ENCODE measurements around the gene HSFX3. TPM values are rescaled to one million over a fixed set of nuclear protein-coding genes. Genes with fewer than 3 reads are reported as not detected.
"Not testable (repeated sequence)": the region's sequence is repeated elsewhere in the genome, so short reads cannot be mapped to it uniquely, and the experiment has no call there.

The HSFX3 gene
- total and polyA plus RNA-seq, 2 of the 8 experiments (the other 6 are each of a cell fraction or from before 2014, with no cell fraction given): not detected

DNA sequence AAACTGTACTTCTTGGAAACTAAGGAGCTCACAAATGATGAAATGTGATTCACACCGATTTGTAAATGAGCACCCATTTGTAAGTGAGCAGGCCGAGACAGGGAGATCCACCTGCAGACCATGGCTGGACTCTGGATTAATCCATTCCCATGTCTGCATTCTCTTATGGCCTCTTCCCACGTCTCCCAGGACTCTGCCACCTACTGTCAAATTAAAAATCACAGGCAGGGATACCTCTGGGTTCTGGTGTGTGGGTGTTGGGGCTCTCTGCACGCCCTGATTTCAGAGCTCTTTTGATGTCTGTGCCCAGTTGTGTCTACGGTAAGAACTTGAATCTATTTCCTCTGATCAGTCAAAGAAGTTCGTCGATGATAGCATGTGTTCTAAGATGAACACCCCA is 41.3 kb upstream of the HSFX3 start:
- H3K14ac ChIP-seq (ENCODE audit: insufficient read length); H3K23ac ChIP-seq (ENCODE audit: insufficient read length); H3K4me3 ChIP-seq (ENCODE audit: extremely low read depth in 1 of 4, insufficient read depth in 2 of 4, low read depth in 3 of 4, low read length in 4 of 4); FAIRE-seq; DNase-seq (ENCODE audit: low read depth in 1 of 2, low spot score in 2 of 2); H3K4me2 ChIP-seq (ENCODE audit: insufficient read depth in 1 of 2, low read depth in 2 of 2, low read length in 2 of 2); H3K56ac ChIP-seq (replicated peaks; ENCODE audit: insufficient read length, low read depth, low read length); H3K27ac ChIP-seq (ENCODE audit: low read depth, low read length); H3K18ac ChIP-seq (ENCODE audit: extremely low read depth, low read length); H3K79me2 ChIP-seq (ENCODE audit: control insufficient read depth in 1 of 2, insufficient read depth in 2 of 2, low read length in 2 of 2); H2BK12ac ChIP-seq (ENCODE audit: low read depth, low read length); H4K20me1 ChIP-seq (replicated peaks in 1 of 2; ENCODE audit: control insufficient read depth in 1 of 2, insufficient read depth in 2 of 2, low read length in 2 of 2); H3K4me1 ChIP-seq (replicated peaks in 1 of 4; ENCODE audit: control insufficient read depth in 3 of 4, insufficient read depth in 4 of 4, low read length in 3 of 4); H2BK5ac ChIP-seq (ENCODE audit: low read depth, low read length); CTCF ChIA-PET (ENCODE audit: partially characterized antibody); H4K91ac ChIP-seq (replicated peaks; ENCODE audit: insufficient read length, low read length); H3K9ac ChIP-seq (replicated peaks in 1 of 4; ENCODE audit: extremely low read depth in 1 of 4, low read depth in 3 of 4, low read length in 3 of 4); H2AFZ ChIP-seq (ENCODE audit: low read length); H2BK120ac ChIP-seq (replicated peaks; ENCODE audit: low read depth, low read length); H3K36me3 ChIP-seq (ENCODE audit: control insufficient read depth in 2 of 4, insufficient read depth in 4 of 4, low read length in 3 of 4); H3K9me3 ChIP-seq (ENCODE audit: insufficient read depth in 2 of 2, low read depth in 1 of 2, low read length in 1 of 2); H3K4ac ChIP-seq (replicated peaks; ENCODE audit: insufficient read length, low read depth, low read length); H3K23me2 ChIP-seq (ENCODE audit: low read depth, low read length); POLR2A ChIA-PET (ENCODE audit: partially characterized antibody); H2BK15ac ChIP-seq (ENCODE audit: low read length); H3K27me3 ChIP-seq (replicated peaks in 1 of 4; ENCODE audit: control insufficient read depth in 3 of 4, extremely low read depth in 1 of 4, insufficient read depth in 3 of 4, low read length in 3 of 4); H4K8ac ChIP-seq (ENCODE audit: extremely low read depth, insufficient read depth, low read length); H4K5ac ChIP-seq (ENCODE audit: insufficient read length, low read depth, low read length); H2AK5ac ChIP-seq (ENCODE audit: low read depth, low read length); H2BK20ac ChIP-seq (ENCODE audit: low read length); H3K79me1 ChIP-seq (ENCODE audit: low read depth, low read length): not testable (repeated sequence)
- no CpG with 5 or more reads among the region's 7 CpGs for WGBS, 2 experiments (ENCODE audit: extremely low coverage in 1 of 2, insufficient coverage in 1 of 2, insufficient read length in 1 of 2, insufficient replicate concordance in 2 of 2, low coverage in 1 of 2, low lambda C conversion rate in 2 of 2, missing lambda C conversion rate in 1 of 2)

GRCh38 chrX:149587359-149587758 is 37.6 kb upstream of the HSFX3 start, which contains the start of gene MAGEA9B:
Gene MAGEA9B, minus strand, starts transcription at chrX:149587459. Its CDS starts 4,280 bp downstream, at chrX:149583179.
- H2BK20ac ChIP-seq (ENCODE audit: low read length); H3K36me3 ChIP-seq (ENCODE audit: control insufficient read depth in 2 of 4, insufficient read depth in 4 of 4, low read length in 3 of 4); H2AK5ac ChIP-seq (ENCODE audit: low read depth, low read length); H3K9me3 ChIP-seq (ENCODE audit: insufficient read depth in 2 of 2, low read depth in 1 of 2, low read length in 1 of 2); H2BK5ac ChIP-seq (ENCODE audit: low read depth, low read length); H3K9ac ChIP-seq (replicated peaks in 1 of 4; ENCODE audit: extremely low read depth in 1 of 4, low read depth in 3 of 4, low read length in 3 of 4); H3K79me1 ChIP-seq (ENCODE audit: low read depth, low read length); H3K4me1 ChIP-seq (replicated peaks in 1 of 4; ENCODE audit: control insufficient read depth in 3 of 4, insufficient read depth in 4 of 4, low read length in 3 of 4); H4K91ac ChIP-seq (replicated peaks; ENCODE audit: insufficient read length, low read length); H2BK12ac ChIP-seq (ENCODE audit: low read depth, low read length); H3K56ac ChIP-seq (replicated peaks; ENCODE audit: insufficient read length, low read depth, low read length); H4K20me1 ChIP-seq (replicated peaks in 1 of 2; ENCODE audit: control insufficient read depth in 1 of 2, insufficient read depth in 2 of 2, low read length in 2 of 2); H4K8ac ChIP-seq (ENCODE audit: extremely low read depth, insufficient read depth, low read length); H3K18ac ChIP-seq (ENCODE audit: extremely low read depth, low read length); H3K27me3 ChIP-seq (replicated peaks in 1 of 4; ENCODE audit: control insufficient read depth in 3 of 4, extremely low read depth in 1 of 4, insufficient read depth in 3 of 4, low read length in 3 of 4); POLR2A ChIA-PET (ENCODE audit: partially characterized antibody); H3K27ac ChIP-seq (ENCODE audit: low read depth, low read length); H3K14ac ChIP-seq (ENCODE audit: insufficient read length); H3K4me2 ChIP-seq (ENCODE audit: insufficient read depth in 1 of 2, low read depth in 2 of 2, low read length in 2 of 2); DNase-seq (ENCODE audit: low read depth in 1 of 2, low spot score in 2 of 2); H3K23me2 ChIP-seq (ENCODE audit: low read depth, low read length); H3K4ac ChIP-seq (replicated peaks; ENCODE audit: insufficient read length, low read depth, low read length); H3K4me3 ChIP-seq (ENCODE audit: extremely low read depth in 1 of 4, insufficient read depth in 2 of 4, low read depth in 3 of 4, low read length in 4 of 4); H2BK15ac ChIP-seq (ENCODE audit: low read length); FAIRE-seq; H2AFZ ChIP-seq (ENCODE audit: low read length); H3K23ac ChIP-seq (ENCODE audit: insufficient read length); H4K5ac ChIP-seq (ENCODE audit: insufficient read length, low read depth, low read length); CTCF ChIA-PET (ENCODE audit: partially characterized antibody); H2BK120ac ChIP-seq (replicated peaks; ENCODE audit: low read depth, low read length); H3K79me2 ChIP-seq (ENCODE audit: control insufficient read depth in 1 of 2, insufficient read depth in 2 of 2, low read length in 2 of 2): not testable (repeated sequence)
- no CpG with 5 or more reads among the region's 12 CpGs for WGBS, 2 experiments (ENCODE audit: extremely low coverage in 1 of 2, insufficient coverage in 1 of 2, insufficient read length in 1 of 2, insufficient replicate concordance in 2 of 2, low coverage in 1 of 2, low lambda C conversion rate in 2 of 2, missing lambda C conversion rate in 1 of 2)
